ENCODE data around the gene DNAH6.

DNAH6 gene

GRCh38 chr2:84636080-84636971 lies 120.0 kb downstream of the DNAH6 start:
- DNase-seq, result no peak

GRCh38 chr2:84639751-84640150 lies 123.5 kb downstream of the DNAH6 start:
- no peak for DNase-seq

- no peak for DNase-seq
These were observed 124.1 kb downstream of the DNAH6 start for GRCh38 chr2:84640411-84640810.

- no peak for DNase-seq
These were observed 124.7 kb downstream of the DNAH6 start for GRCh38 chr2:84641021-84641420.

GRCh38 chr2:84643991-84644390 lies 127.7 kb downstream of the DNAH6 start:
- no peak for DNase-seq

- no peak for DNase-seq
These were observed 130.2 kb downstream of the DNAH6 start for GRCh38 chr2:84646514-84646913.

GRCh38 chr2:84647267-84647666 lies 131.0 kb downstream of the DNAH6 start:
- DNase-seq, result no peak

- no peak for DNase-seq
These were observed 132.8 kb downstream of the DNAH6 start for GRCh38 chr2:84649058-84649457.

- DNase-seq, result no peak
These were observed 133.3 kb downstream of the DNAH6 start for GRCh38 chr2:84649487-84650142.

- no peak for DNase-seq
These were observed 136.1 kb downstream of the DNAH6 start for GRCh38 chr2:84652431-84652830.

GRCh38 chr2:84653302-84653701 lies 137.0 kb downstream of the DNAH6 start:
- no peak for DNase-seq

GRCh38 chr2:84654414-84654813 lies 138.1 kb downstream of the DNAH6 start:
- DNase-seq, result no peak

GRCh38 chr2:84669122-84669521 lies 152.8 kb downstream of the DNAH6 start:
- no peak for DNase-seq

GRCh38 chr2:84674099-84674498 lies 157.8 kb downstream of the DNAH6 start:
- no peak for DNase-seq

GRCh38 chr2:84674586-84674985 lies 158.3 kb downstream of the DNAH6 start:
- DNase-seq, result no peak

- DNase-seq, result no peak
These were observed 160.0 kb downstream of the DNAH6 start for GRCh38 chr2:84676295-84676694.

- DNase-seq, result no peak
These were observed 161.9 kb downstream of the DNAH6 start for GRCh38 chr2:84678214-84678613.

- no peak for DNase-seq
These were observed 170.6 kb downstream of the DNAH6 start for GRCh38 chr2:84686783-84687476.

- no peak for DNase-seq
These were observed 171.3 kb downstream of the DNAH6 start for GRCh38 chr2:84687498-84688149.

GRCh38 chr2:84690225-84690624 lies 173.9 kb downstream of the DNAH6 start:
- no peak for DNase-seq

- DNase-seq, result no peak
These were observed 177.9 kb downstream of the DNAH6 start for GRCh38 chr2:84694088-84694622.

- DNase-seq, result no peak
These were observed 181.6 kb downstream of the DNAH6 start for GRCh38 chr2:84697895-84698294.

- DNase-seq, result no peak
These were observed 183.7 kb downstream of the DNAH6 start for GRCh38 chr2:84700006-84700405.
